Measurements from ENCODE around the gene FAM149A. TPM values are rescaled to one million over a fixed set of nuclear protein-coding genes. Genes with fewer than 3 reads are reported as not detected.

Gene FAM149A
- total RNA-seq, 1 experiment from 2014 or later, result 8.9 TPM

- intact Hi-C loops (cut with micrococcal nuclease), result no loop called here
- peak overlapping the region; percentile 90 for H3K4me2 ChIP-seq (ENCODE audit: low read length)
- H2AFZ ChIP-seq (ENCODE audit: low read depth, low read length, poor library complexity, severe bottlenecking), result no peak overlapping the region
- no peaks in the 10 kb centered on the region for H3K79me2 ChIP-seq (ENCODE audit: insufficient read depth, low read length)
- ChIA-PET CTCF (no interaction called here), POLR2A (no interaction called here), RAD21 (ENCODE audit: low non-redundant PET in 1 of 2, low total read pairs in 2 of 2, uncharacterized antibody in 2 of 2, unreplicated experiment in 2 of 2) (no interaction called here)
- H4K20me1 ChIP-seq (ENCODE audit: insufficient read depth), result no peaks in the 10 kb centered on the region
- no peak overlapping the region for H3K9ac ChIP-seq (ENCODE audit: low read length)
- H3K36me3 ChIP-seq (ENCODE audit: control insufficient read depth in 1 of 2, insufficient read depth in 2 of 2, low read length in 2 of 2), result no peaks in the 10 kb centered on the region
- no peak for TF ChIP-seq POLR2AphosphoS5 (IDR thresholded peaks at IDR 0.05; ENCODE audit: low read depth, low read length)
- TF ChIP-seq TCF7L2 (IDR thresholded peaks at IDR 0.05; ENCODE audit: borderline replicate concordance, extremely low read depth, insufficient read depth, insufficient read length), result no peak
- TF ChIP-seq YY1 (IDR thresholded peaks at IDR 0.05; ENCODE audit: extremely low read depth, insufficient replicate concordance, low read depth, low read length), result no peak
- TF ChIP-seq FOSL1 (IDR thresholded peaks at IDR 0.05; ENCODE audit: low read depth), result no peak
- no peak for TF ChIP-seq SP1 (IDR thresholded peaks at IDR 0.05; ENCODE audit: low read depth)
- TF ChIP-seq CTCF (IDR thresholded peaks at IDR 0.05 in 2 of 3, conservative IDR thresholded peaks at IDR 0.05 in 1 of 3; ENCODE audit: borderline replicate concordance in 1 of 3, insufficient read depth in 1 of 3, low read depth in 2 of 3, low read length in 2 of 3), result no peak
- no peak for TF ChIP-seq ATF3 (IDR thresholded peaks at IDR 0.05)
- no peak for TF ChIP-seq CEBPB (IDR thresholded peaks at IDR 0.05; ENCODE audit: low read depth)
- TF ChIP-seq MAX (IDR thresholded peaks at IDR 0.05), result no peak
- no peak for TF ChIP-seq RAD21 (IDR thresholded peaks at IDR 0.05; ENCODE audit: low read depth)
- TF ChIP-seq CBX3 (IDR thresholded peaks at IDR 0.05; ENCODE audit: low read depth), result no peak
- TF ChIP-seq ZFX (IDR thresholded peaks at IDR 0.05), result no peak
- TF ChIP-seq ELF1 (IDR thresholded peaks at IDR 0.05; ENCODE audit: borderline replicate concordance, low read depth), result no peak
- no peak for DNase-seq (ENCODE audit: low read depth, low spot score)
- peaks cover 4 to 18% of the 10 kb centered on the region in 2 experiments; a peak in 3 of 4 replicates for H3K4me1 ChIP-seq (ENCODE audit: control insufficient read depth in 1 of 2, insufficient read depth in 2 of 2, low read length in 2 of 2)
- H3K27ac ChIP-seq (ENCODE audit: low read depth, low read length), result no peak overlapping the region
- H3K9me2 ChIP-seq (ENCODE audit: insufficient read depth), result no peaks in the 10 kb centered on the region
- TSS peak; percentile 45 for BruUV-seq (replicated peaks)
- peak overlapping the region; percentile 2 to 60; a peak in 2 of 4 replicates for H3K4me3 ChIP-seq (replicated peaks in 1 of 2; ENCODE audit: low read depth in 1 of 2, low read length in 2 of 2)
- H3K9me3 ChIP-seq (ENCODE audit: control insufficient read depth in 1 of 2, insufficient read depth in 1 of 2, low read depth in 1 of 2, low read length in 2 of 2), result no peaks in the 10 kb centered on the region
- H3K27me3 ChIP-seq (ENCODE audit: insufficient read depth, low read length), result no peaks in the 10 kb centered on the region
- no peak for ATAC-seq
Observed at GRCh38 chr4:186105647-186106321, 1.3 kb downstream of the FAM149A start.

Data from HCT116 (cell line).